Endodermal cell (in vitro differentiated cells): ENCODE results near the gene ABLIM3. TPM values are rescaled to one million over a fixed set of nuclear protein-coding genes. Genes with fewer than 3 reads are reported as not detected.

Source experiments
- DNase-seq: peaks from one replicate; pipeline ENCODE4 v3.0.0-alpha.2; 2017
- H3K27ac ChIP-seq: 2 replicates; pipeline ENCODE4 v1.5.1; 2013; ENCODE audit warnings: mild to moderate bottlenecking, low read depth, low read length, moderate library complexity
- H3K27me3 ChIP-seq: 2 replicates; pipeline ENCODE4 v1.6.1; 2013; ENCODE audit warnings: mild to moderate bottlenecking, low read length, moderate library complexity; ENCODE audit not compliant: insufficient read depth, control insufficient read depth, poor library complexity, severe bottlenecking
- H3K36me3 ChIP-seq: 2 replicates; pipeline ENCODE4 v1.7.0; 2013; ENCODE audit warnings: mild to moderate bottlenecking, low read length, moderate library complexity; ENCODE audit not compliant: control insufficient read depth, insufficient read depth
- H3K4me1 ChIP-seq: one replicate; pipeline ENCODE4 v1.7.0; 2013; ENCODE audit warnings: low read length; ENCODE audit not compliant: control insufficient read depth, insufficient read depth
- H3K4me3 ChIP-seq: 2 replicates; pipeline ENCODE4 v1.5.1; 2013; ENCODE audit warnings: mild to moderate bottlenecking, low read length, moderate library complexity
- H3K9ac ChIP-seq: 2 replicates; pipeline ENCODE4 v1.6.1; 2013; ENCODE audit warnings: mild to moderate bottlenecking, low read length, moderate library complexity; ENCODE audit not compliant: poor library complexity, severe bottlenecking; ENCODE audit errors: extremely low read depth
- H3K9me3 ChIP-seq: 2 replicates; pipeline ENCODE4 v1.6.1; 2013; ENCODE audit warnings: mild to moderate bottlenecking, low read length, moderate library complexity; ENCODE audit not compliant: control insufficient read depth
- H3K27ac Mint-ChIP-seq: 2 replicates; pipeline ENCODE4 v1.8.0; 2020; ENCODE audit warnings: mixed read lengths
- H3K27me3 Mint-ChIP-seq: 2 replicates; pipeline ENCODE4 v1.8.0; 2021; ENCODE audit warnings: mild to moderate bottlenecking, mixed read lengths; ENCODE audit not compliant: insufficient read depth
- H3K36me3 Mint-ChIP-seq: 2 replicates; pipeline ENCODE4 v1.8.0; 2020; ENCODE audit warnings: low read depth, mixed read lengths
- H3K4me1 Mint-ChIP-seq: 2 replicates; pipeline ENCODE4 v1.8.0; 2020; ENCODE audit warnings: mixed read lengths
- H3K4me3 Mint-ChIP-seq: 2 replicates; pipeline ENCODE4 v1.8.0; 2020; ENCODE audit warnings: mild to moderate bottlenecking, moderate library complexity, mixed read lengths
- H3K9me3 Mint-ChIP-seq: 2 replicates; pipeline ENCODE4 v1.8.0; 2020; ENCODE audit warnings: mild to moderate bottlenecking, mixed read lengths
- WGBS, 2 experiments: methylation state at CpG; one replicate each; pipeline versions ENCODE4 v1.1.5 to v1.1.7; 2013; ENCODE audit warnings: missing lambda C conversion rate in 2 of 2, mixed read lengths in 1 of 2; ENCODE audit not compliant: insufficient coverage in 1 of 2, insufficient read length in 1 of 2; 5-methylcytosine and 5-hydroxymethylcytosine counted together
- total RNA-seq, 2 donors: library from RNA; stranded (reverse); fragmentation: NEBNext Ultra II Directional in 1 of 2; extraction: Animal tissue kit (Norgen Biotek cat#: 25700) in 1 of 2; gene quantifications; 2 replicates in 1 of 2; 3 replicates in 1 of 2; pipeline ENCODE4 v1.2.1, GENCODE V29; 2021
- TF ChIP-seq, protein P1 (sequence below): fragments of 200-600 bp; sonication (generic); conservative IDR thresholded peaks from 2 replicates; pipeline ENCODE4 v1.5.0; 2021; ENCODE audit warnings: antibody characterized with exemption, mild to moderate bottlenecking

Gene ABLIM3
- total RNA-seq, 2 donors from 2014 or later, result 0.24 to 0.66 TPM

- no peaks in the 10 kb centered on the region for H3K4me1 Mint-ChIP-seq
- Histone ChIP-seq H3K4me1 (no peaks in the 10 kb centered on the region), H3K27me3 (peaks cover 6% of the 10 kb centered on the region), H3K4me3 (no peak overlapping the region), H3K27ac (no peak overlapping the region), H3K36me3 (no peaks in the 10 kb centered on the region), H3K9ac (no peak overlapping the region), H3K9me3 (no peaks in the 10 kb centered on the region)
- H3K4me3 Mint-ChIP-seq, result no peak overlapping the region
- TF ChIP-seq, protein P1, sequence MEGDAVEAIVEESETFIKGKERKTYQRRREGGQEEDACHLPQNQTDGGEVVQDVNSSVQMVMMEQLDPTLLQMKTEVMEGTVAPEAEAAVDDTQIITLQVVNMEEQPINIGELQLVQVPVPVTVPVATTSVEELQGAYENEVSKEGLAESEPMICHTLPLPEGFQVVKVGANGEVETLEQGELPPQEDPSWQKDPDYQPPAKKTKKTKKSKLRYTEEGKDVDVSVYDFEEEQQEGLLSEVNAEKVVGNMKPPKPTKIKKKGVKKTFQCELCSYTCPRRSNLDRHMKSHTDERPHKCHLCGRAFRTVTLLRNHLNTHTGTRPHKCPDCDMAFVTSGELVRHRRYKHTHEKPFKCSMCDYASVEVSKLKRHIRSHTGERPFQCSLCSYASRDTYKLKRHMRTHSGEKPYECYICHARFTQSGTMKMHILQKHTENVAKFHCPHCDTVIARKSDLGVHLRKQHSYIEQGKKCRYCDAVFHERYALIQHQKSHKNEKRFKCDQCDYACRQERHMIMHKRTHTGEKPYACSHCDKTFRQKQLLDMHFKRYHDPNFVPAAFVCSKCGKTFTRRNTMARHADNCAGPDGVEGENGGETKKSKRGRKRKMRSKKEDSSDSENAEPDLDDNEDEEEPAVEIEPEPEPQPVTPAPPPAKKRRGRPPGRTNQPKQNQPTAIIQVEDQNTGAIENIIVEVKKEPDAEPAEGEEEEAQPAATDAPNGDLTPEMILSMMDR, result no peak
- no peak for DNase-seq
- 78 to 100% methylated on average over 1 of the region's 1 CpG for WGBS, 2 experiments
- H3K9me3 Mint-ChIP-seq, result no peaks in the 10 kb centered on the region
- H3K27ac Mint-ChIP-seq, result no peak overlapping the region
- H3K36me3 Mint-ChIP-seq, result no peaks in the 10 kb centered on the region
- H3K27me3 Mint-ChIP-seq, result peaks cover 6% of the 10 kb centered on the region
Observed at GRCh38 chr5:149117970-149118369, 23.3 kb upstream of the ABLIM3 start.

DNA sequence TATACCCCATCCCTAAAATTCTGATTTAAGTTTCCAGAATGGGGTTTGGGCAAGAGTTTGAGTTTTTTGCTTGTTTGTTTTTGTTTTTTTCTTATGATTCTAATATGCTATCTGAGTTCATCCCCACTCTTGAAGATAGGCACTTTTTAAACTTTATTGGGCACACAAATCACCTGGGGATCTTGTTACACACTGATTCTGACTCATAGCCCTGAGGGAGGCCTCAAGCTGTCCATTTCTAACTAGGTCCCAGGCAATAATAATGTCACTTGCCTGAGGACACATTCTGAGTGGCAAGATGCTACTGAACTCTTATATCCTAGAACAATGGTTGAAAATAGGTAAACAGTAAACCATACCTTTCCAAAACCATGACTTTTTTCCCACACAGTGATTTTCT is 22.8 kb upstream of the ABLIM3 start:
- no peak overlapping the region for H3K27ac Mint-ChIP-seq
- H3K4me1 Mint-ChIP-seq, result no peaks in the 10 kb centered on the region
- H3K36me3 Mint-ChIP-seq, result no peaks in the 10 kb centered on the region
- no peaks in the 10 kb centered on the region for H3K4me1 ChIP-seq
- H3K36me3 ChIP-seq, result no peaks in the 10 kb centered on the region
- H3K4me3 Mint-ChIP-seq, result no peak overlapping the region
- no peaks in the 10 kb centered on the region for H3K9me3 ChIP-seq
- DNase-seq, result no peak
- no peaks in the 10 kb centered on the region for H3K9me3 Mint-ChIP-seq
- no peak overlapping the region for H3K4me3 ChIP-seq
- H3K27me3 Mint-ChIP-seq, result peaks cover 6% of the 10 kb centered on the region
- peaks cover 6% of the 10 kb centered on the region for H3K27me3 ChIP-seq
- H3K9ac ChIP-seq, result no peak overlapping the region
- H3K27ac ChIP-seq, result no peak overlapping the region
- TF ChIP-seq, protein P1, result no peak

- Mint-ChIP-seq H3K27ac (no peak overlapping the region), H3K9me3 (no peaks in the 10 kb centered on the region), H3K4me3 (no peak overlapping the region), H3K36me3 (no peaks in the 10 kb centered on the region), H3K27me3 (peaks cover 14% of the 10 kb centered on the region), H3K4me1 (no peaks in the 10 kb centered on the region)
- Histone ChIP-seq H3K27ac (no peak overlapping the region), H3K36me3 (no peaks in the 10 kb centered on the region), H3K9me3 (no peaks in the 10 kb centered on the region), H3K27me3 (peaks cover 7% of the 10 kb centered on the region), H3K4me3 (no peak overlapping the region), H3K4me1 (no peaks in the 10 kb centered on the region), H3K9ac (no peak overlapping the region)
- DNase-seq, result no peak
- TF ChIP-seq, protein P1, result no peak
- WGBS, 2 experiments, result 79 to 80% methylated on average over 2 of the region's 2 CpGs
Observed at GRCh38 chr5:149121145-149121544, 20.1 kb upstream of the ABLIM3 start.
